Upper lobe of left lung (tissue), 6 donors: ENCODE results near the gene BCL7B. TPM values are rescaled to one million over a fixed set of nuclear protein-coding genes. Genes with fewer than 3 reads are reported as not detected.
"Not testable (repeated sequence)": the region's sequence is repeated elsewhere in the genome, so short reads cannot be mapped to it uniquely, and the experiment has no call there.

Experiments
- ATAC-seq, 2 donors: fragments of 200-7000 bp; cut with Tn5 transposase; one replicate each; pipeline ENCODE4 v1.9.1; 2022; ENCODE audit warnings: mild to moderate bottlenecking in 2 of 2, moderate library complexity in 2 of 2; ENCODE audit not compliant: low FRiP score in 2 of 2
- DNase-seq, 2 donors: peaks; one replicate each; pipeline ENCODE4 v3.0.0-alpha.2; 2019 to 2020
- H3K27ac ChIP-seq, 4 donors: fragments of 200-600 bp; sonication (generic); one replicate each; pipeline ENCODE4 v1.5.1; 2016 to 2019
- H3K27me3 ChIP-seq, 4 donors: fragments of 200-600 bp; sonication (generic); one replicate each; pipeline ENCODE4 v1.5.1; 2017 to 2019
- H3K36me3 ChIP-seq, 4 donors: fragments of 200-600 bp; sonication (generic); one replicate each; pipeline ENCODE4 v1.5.1; 2016 to 2019
- H3K4me1 ChIP-seq, 4 donors: fragments of 200-600 bp; sonication (generic); one replicate each; pipeline ENCODE4 v1.5.1; 2018 to 2019
- H3K4me3 ChIP-seq, 4 donors: fragments of 200-600 bp; sonication (generic); one replicate each; pipeline ENCODE4 v1.5.1; 2017 to 2019; ENCODE audit warnings: mild to moderate bottlenecking in 2 of 4, moderate library complexity in 1 of 4
- H3K9me3 ChIP-seq, 4 donors: fragments of 200-600 bp; sonication (generic); one replicate each; pipeline ENCODE4 v1.5.1; 2018 to 2019
- EP300 ChIP-seq, 4 donors: sonication (generic); formaldehyde crosslinking; IDR thresholded peaks; one replicate each; pipeline ENCODE4 v1.5.1; 2017; ENCODE audit warnings: antibody characterized with exemption in 4 of 4, control low read depth in 2 of 4
- POLR2A ChIP-seq, 4 donors: fragments of 450-650 bp; IDR thresholded peaks; one replicate each; pipeline ENCODE4 v1.5.1; 2016 to 2017; ENCODE audit warnings: antibody characterized with exemption in 4 of 4, mild to moderate bottlenecking in 2 of 4
- POLR2AphosphoS5 ChIP-seq, 2 donors: sonication (generic); formaldehyde crosslinking; IDR thresholded peaks; one replicate each; pipeline ENCODE4 v1.5.1; 2017; ENCODE audit warnings: antibody characterized with exemption in 2 of 2
- WGBS, 2 donors: methylation state at CpG; one replicate each; pipeline ENCODE4 v1.1.5; 2017 to 2018; 5-methylcytosine and 5-hydroxymethylcytosine counted together
- total RNA-seq, 6 donors: library from RNA; depleted of rRNA in 4 of 6; stranded (reverse); fragments of >200 nt in 4 of 6; gene quantifications; one replicate each; pipeline versions ENCODE4 v1.1.0 to v1.2.1, GENCODE V29; 2016 to 2021
- TF ChIP-seq, protein P1 (sequence below), 6 experiments: fragments of 450-650 bp in 4 of 6; fragments of 200-600 bp in 2 of 6; sonication (generic) in 2 of 6; IDR thresholded peaks; one replicate each; pipeline ENCODE4 v1.5.1; 2016 to 2019; ENCODE audit warnings: antibody characterized with exemption in 6 of 6
- donor health status: DM: no; HTN: no; CAD: no; lungs with moderate emphysema.
- donor health status: DM: no; HTN: yes; CAD: no; lungs with severe emphysema.

Gene BCL7B
- total RNA-seq, 6 donors from 2014 or later: 50.3 to 95.9 (median 62.5) TPM

DNA sequence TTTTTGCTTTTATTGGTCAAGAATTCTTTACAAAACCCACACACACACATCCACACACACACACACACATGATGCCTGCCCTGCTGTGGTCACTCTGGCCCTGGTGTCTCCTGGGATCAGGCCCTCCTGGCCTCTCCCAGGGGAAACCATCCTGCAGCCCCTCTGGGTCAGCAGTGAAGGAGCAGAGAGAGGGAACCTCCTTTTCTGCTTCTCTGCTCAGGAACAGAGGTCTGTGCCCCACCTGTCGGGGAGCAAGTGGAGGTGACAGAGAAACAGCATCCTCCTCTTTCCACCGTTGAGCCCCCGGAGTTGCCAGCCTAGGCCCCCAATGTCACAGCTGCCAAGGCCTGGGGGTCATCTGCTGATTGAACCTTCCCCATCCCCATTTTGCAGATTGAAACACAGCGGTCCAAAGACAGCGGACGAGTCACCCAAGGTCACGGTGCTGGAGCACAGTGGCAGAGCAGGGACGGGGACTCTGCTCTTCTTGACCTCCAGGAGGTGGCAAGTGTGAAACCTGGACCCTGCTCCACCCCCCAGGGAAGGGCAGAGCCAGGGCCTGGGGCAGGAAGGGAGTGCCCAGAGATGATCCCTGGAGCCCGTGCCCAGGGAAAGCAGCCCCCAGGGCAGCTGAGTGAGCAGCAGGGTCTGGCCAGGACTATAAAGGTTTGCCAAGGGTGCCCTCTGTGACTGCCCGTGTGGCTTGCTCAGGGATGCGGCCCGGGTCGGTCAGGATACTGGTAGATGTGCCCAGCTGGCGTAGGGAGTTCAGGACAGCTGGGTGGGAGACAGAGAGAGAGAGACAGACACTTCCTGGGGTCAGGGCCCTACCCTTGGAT, 35.9 kb upstream of the BCL7B start:
- TF ChIP-seq POLR2AphosphoS5 (IDR thresholded peaks at IDR 0.05): no peak
- TF ChIP-seq, protein P1, sequence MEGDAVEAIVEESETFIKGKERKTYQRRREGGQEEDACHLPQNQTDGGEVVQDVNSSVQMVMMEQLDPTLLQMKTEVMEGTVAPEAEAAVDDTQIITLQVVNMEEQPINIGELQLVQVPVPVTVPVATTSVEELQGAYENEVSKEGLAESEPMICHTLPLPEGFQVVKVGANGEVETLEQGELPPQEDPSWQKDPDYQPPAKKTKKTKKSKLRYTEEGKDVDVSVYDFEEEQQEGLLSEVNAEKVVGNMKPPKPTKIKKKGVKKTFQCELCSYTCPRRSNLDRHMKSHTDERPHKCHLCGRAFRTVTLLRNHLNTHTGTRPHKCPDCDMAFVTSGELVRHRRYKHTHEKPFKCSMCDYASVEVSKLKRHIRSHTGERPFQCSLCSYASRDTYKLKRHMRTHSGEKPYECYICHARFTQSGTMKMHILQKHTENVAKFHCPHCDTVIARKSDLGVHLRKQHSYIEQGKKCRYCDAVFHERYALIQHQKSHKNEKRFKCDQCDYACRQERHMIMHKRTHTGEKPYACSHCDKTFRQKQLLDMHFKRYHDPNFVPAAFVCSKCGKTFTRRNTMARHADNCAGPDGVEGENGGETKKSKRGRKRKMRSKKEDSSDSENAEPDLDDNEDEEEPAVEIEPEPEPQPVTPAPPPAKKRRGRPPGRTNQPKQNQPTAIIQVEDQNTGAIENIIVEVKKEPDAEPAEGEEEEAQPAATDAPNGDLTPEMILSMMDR (IDR thresholded peaks at IDR 0.05): no peak
- TF ChIP-seq EP300 (IDR thresholded peaks at IDR 0.05): no peak
- no peak for TF ChIP-seq POLR2A (IDR thresholded peaks at IDR 0.05)
- no peaks in the 10 kb centered on the region for H3K27me3 ChIP-seq
- 78 to 90% methylated on average over 5 to 14 of the region's 14 CpGs for WGBS, 2 donors
- H3K4me3 ChIP-seq: no peak overlapping the region
- no peaks in the 10 kb centered on the region for H3K36me3 ChIP-seq
- no peak overlapping the region for H3K27ac ChIP-seq
- DNase-seq (no peak), ATAC-seq (no peak)
- no peaks in the 10 kb centered on the region for H3K4me1 ChIP-seq
- H3K9me3 ChIP-seq: no peaks in the 10 kb centered on the region

DNA sequence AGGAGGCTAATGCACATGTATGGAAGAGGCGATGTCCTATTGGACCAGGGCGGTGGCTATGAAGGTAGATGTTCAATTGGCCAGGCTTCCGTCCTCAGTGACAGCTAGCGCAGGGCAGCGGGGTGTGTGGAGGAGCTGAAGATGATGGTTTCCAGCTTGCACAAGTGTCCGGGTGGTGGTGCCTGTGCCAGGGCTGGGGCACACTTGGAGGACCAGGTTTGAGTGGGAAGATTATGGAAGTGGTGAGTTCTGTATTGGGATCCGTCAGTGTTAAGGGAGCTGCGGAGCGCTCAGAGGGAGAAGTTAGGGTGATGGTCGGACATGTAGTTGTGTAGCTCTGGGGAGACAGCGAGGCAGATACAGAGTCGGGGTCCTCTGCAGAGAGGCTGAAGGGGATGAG, 29.4 kb upstream of the BCL7B start:
- no peak for ATAC-seq
- H3K27me3 ChIP-seq: no peaks in the 10 kb centered on the region
- H3K36me3 ChIP-seq: no peaks in the 10 kb centered on the region
- H3K27ac ChIP-seq: peak overlapping the region in 1 of 4 donors; percentile 56
- no peak for DNase-seq
- TF ChIP-seq EP300 (IDR thresholded peaks at IDR 0.05) (no peak), POLR2AphosphoS5 (IDR thresholded peaks at IDR 0.05) (no peak), POLR2A (IDR thresholded peaks at IDR 0.05) (no peak)
- TF ChIP-seq, protein P1 (IDR thresholded peaks at IDR 0.05): no peak
- H3K4me3 ChIP-seq: no peak overlapping the region
- no peaks in the 10 kb centered on the region for H3K9me3 ChIP-seq
- 94 to 96% methylated on average over 12 of the region's 12 CpGs for WGBS, 2 donors
- H3K4me1 ChIP-seq: peaks cover 5 to 11% (median 8%) of the 10 kb centered on the region in 4 donors

DNA sequence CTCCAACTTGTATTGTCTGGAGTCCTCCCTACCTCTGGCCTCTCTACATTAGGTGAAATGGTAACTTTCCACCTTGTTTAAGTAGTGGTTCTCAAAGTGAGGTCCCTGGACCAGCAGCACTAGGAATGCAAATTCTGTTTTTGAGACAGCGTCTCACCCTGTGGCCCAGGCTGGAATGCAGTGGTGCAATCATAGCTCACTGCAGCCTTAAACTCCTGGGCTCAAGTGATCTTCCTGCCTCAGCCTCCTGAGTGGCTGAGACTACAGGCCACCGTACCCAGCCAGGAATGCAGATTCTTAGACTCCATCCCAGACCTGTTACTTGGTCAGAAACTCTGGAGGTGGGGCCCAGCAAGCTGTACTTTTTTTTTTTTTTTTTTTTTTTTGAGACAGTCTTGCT, 27.7 kb upstream of the BCL7B start:
- peaks cover 7 to 20% (median 15%) of the 10 kb centered on the region in 4 donors for H3K4me1 ChIP-seq
- no peak for ATAC-seq
- H3K4me3 ChIP-seq: no peak overlapping the region
- no peaks in the 10 kb centered on the region for H3K36me3 ChIP-seq
- WGBS, 2 donors: 59 to 68% methylated on average over 2 of the region's 2 CpGs
- no peaks in the 10 kb centered on the region for H3K9me3 ChIP-seq
- DNase-seq: no peak
- no peak for TF ChIP-seq POLR2AphosphoS5 (IDR thresholded peaks at IDR 0.05)
- TF ChIP-seq POLR2A (IDR thresholded peaks at IDR 0.05): no peak
- TF ChIP-seq EP300 (IDR thresholded peaks at IDR 0.05): no peak
- TF ChIP-seq, protein P1 (IDR thresholded peaks at IDR 0.05): no peak
- H3K27me3 ChIP-seq: no peaks in the 10 kb centered on the region
- no peak overlapping the region for H3K27ac ChIP-seq

DNA sequence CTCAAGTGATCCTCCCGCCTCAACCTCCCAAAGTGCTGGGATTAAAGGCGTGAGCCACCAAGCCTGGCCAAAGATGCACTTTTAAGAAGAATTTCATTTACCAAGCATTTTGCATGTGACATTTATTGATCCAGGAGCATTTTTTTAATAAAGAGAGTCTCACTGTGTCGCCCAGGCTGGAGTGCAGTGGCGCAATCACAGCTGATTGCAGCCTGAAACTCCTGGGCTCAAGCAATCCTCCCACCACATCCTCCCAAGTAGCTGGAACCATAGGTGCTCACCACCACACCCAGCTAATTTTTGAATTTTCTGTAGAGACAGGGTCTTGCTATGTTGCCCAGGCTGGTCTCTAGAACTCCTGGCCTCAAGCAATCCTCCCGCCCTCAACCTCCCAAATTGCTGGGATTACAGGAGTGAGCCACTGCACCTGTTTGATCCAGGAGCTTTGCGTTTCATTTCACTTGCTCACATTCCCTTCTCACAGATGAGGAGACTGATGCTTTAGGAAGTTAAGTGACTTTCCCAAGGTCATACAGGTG, 25.2 kb upstream of the BCL7B start:
- DNase-seq: no peak
- H3K4me1 ChIP-seq: peaks cover 17 to 31% (median 23%) of the 10 kb centered on the region in 4 donors

DNA sequence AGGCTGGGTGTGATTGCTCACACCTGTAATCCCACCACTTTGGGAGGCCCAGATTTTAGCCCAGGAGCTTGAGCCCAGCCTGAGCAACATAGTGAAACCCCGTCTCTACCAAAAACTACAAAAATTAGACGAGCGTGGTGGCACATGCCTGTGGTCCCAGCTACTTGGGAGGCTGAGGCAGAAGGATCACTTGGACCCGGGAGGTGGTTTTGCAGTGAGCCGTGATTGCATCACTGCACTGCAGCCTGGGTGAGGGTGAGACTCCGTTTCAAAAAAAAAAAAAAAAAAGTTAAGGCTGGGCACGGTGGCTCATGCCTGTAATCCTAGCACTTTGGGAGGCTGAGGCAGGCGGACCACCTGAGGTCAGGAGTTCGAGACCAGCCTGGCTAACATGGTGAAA, 23.5 kb upstream of the BCL7B start:
- not testable (repeated sequence) for DNase-seq, ATAC-seq, H3K36me3 ChIP-seq, H3K4me3 ChIP-seq, H3K9me3 ChIP-seq, H3K27me3 ChIP-seq
- 77 to 84% methylated on average over 9 of the region's 9 CpGs for WGBS, 2 donors
- H3K4me1 ChIP-seq: peaks cover 22 to 45% (median 34%) of the 10 kb centered on the region in 4 donors
- H3K27ac ChIP-seq: peak overlapping the region in 2 of 4 donors; percentile 66 to 68

More for the DNA sequence above, 25.2 kb upstream of the BCL7B start:
- Histone ChIP-seq H3K27ac (peak overlapping the region; percentile 29 to 68 (median 48)), H3K9me3 (no peaks in the 10 kb centered on the region), H3K27me3 (no peaks in the 10 kb centered on the region), H3K36me3 (no peaks in the 10 kb centered on the region), H3K4me3 (no peak overlapping the region)
- 87 to 96% methylated on average over 6 of the region's 6 CpGs for WGBS, 2 donors
- TF ChIP-seq, protein P1 (IDR thresholded peaks at IDR 0.05): no peak
- TF ChIP-seq POLR2A (IDR thresholded peaks at IDR 0.05) (no peak), EP300 (IDR thresholded peaks at IDR 0.05) (no peak), POLR2AphosphoS5 (IDR thresholded peaks at IDR 0.05) (no peak)
- no peak for ATAC-seq
